GM19324 (cell line): Measurements from ENCODE around the gene AGPAT3.

Experiments
- ATAC-seq: cut with Tn5 transposase; IDR thresholded peaks from one replicate; pipeline ENCODE4 v1.9.1; 2021; ENCODE audit warnings: mild to moderate bottlenecking, moderate library complexity; ENCODE audit not compliant: unreplicated experiment, low FRiP score

The AGPAT3 gene

DNA sequence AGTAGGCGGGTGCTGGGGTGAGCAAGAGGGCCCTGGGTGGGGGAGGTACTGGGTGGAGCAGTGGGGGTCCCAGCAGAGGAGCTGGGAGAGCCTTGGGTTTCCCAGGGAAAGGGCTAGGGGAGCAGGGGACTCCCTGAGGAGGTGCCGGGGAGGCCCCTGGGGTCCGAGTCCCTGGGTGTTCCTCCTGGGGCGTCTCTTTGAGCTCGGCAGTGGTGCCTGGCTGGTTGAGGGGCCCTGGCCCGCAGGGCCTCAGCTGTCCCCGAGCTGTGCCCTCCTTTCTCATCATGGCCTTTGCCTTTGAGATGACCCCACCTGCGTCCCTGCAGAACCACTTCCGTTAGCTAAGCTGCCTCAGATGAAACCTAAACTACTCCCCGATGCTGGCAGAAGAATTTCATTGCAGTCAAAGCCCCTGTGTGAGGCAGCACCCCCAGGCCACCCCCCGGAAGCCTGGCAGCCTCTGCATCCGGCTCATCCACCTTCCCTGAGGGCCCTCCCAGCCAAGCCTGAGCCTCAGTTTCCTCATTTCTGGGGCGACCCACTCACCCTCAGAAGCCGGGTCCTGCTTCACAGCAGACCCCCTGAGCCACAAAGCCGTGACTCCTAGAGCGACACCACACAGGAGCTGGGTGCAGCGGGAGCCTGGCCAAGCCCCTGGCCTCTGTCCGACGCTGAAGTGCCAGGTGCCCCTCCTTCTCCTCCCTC, 103.5 kb downstream of the AGPAT3 start:
- no peak for ATAC-seq

DNA sequence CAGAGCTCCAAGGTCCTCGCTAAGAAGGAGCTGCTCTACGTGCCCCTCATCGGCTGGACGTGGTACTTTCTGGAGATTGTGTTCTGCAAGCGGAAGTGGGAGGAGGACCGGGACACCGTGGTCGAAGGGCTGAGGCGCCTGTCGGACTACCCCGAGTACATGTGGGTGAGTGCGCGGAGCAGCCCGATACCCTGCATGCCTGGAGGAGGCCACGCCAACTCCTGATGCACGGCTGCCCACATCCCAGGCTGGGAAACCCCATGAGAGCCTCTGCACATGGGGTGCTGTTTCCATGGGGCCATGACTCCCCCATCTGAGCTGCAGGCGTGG, 104.1 kb downstream of the AGPAT3 start:
- ATAC-seq = no peak

GRCh38 chr21:43970551-43970950, 105.5 kb downstream of the AGPAT3 start:
- no peak for ATAC-seq

GRCh38 chr21:43971201-43971991, 106.4 kb downstream of the AGPAT3 start:
- no peak for ATAC-seq

GRCh38 chr21:43971992-43972255, 106.9 kb downstream of the AGPAT3 start:
- no peak for ATAC-seq

- no peak for ATAC-seq
These were observed 108.0 kb downstream of the AGPAT3 start for GRCh38 chr21:43972850-43973633.

DNA sequence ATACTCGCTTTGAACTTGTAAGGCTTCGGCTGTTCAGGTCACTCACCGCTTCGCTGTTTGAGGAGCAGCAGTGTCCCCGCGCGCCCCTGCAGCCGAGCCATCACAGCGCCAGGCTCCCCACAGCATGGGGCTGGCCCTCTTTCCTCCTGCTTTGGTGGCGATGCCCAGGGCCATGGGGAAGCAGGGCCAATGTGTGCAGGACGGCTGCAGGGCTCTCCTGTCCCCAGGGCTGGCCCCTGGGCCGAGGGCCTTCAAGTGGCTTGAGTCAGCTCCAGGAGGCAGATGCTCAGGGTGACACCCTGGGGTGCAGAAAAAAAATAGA, 108.6 kb downstream of the AGPAT3 start:
- ATAC-seq = no peak

- no peak for ATAC-seq
These were observed 109.9 kb downstream of the AGPAT3 start for GRCh38 chr21:43974791-43975468.

DNA sequence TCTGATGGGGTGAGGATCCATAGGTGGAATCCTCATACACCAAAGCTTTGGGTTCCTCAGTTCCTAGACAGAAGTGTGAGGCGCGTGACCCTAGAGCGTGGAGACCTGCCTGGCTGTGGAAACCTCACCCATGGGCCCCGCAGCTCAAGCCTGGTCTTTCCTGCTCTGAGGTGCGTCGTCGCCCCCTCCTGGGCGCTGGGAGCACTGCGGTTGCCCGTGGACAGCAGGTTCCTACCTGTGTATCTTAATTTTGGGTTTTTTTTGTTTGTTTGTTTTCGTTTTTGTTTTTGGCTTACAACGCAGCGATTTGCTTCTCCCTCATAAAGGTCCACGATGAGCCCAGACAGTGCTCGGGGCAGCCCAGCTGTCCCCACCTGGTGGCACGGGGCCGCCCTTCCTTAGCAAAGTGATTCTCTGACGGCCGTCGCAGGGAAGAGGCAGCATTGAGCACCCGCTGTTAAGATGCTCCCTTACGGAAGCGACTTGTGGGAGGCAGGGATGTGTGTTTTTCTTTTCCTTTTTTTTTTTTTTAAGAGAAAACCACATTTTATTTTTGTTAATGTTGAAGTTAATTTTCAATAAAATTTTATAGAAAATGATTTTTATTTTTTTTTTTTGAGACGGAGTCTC, 110.6 kb downstream of the AGPAT3 start:
- ATAC-seq = no peak

DNA sequence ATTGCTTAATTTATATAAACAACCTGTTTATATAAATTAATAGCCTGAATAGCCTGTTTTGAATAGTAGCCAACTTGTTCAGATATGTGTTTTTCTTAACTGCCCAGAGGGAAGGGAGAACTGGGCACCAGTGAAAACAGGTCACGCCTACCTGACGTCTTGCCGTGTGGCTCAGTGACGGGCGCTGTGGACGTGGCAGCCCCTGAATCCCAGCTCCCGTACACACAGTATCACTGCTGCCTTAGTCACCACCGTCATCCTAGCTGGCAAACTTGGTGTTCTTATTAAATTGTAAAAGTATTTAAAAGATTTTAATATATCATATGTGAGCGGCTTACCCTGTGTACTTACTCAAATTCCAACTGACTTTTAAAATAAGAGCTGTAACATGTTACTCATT, 111.6 kb downstream of the AGPAT3 start:
- no peak for ATAC-seq

DNA sequence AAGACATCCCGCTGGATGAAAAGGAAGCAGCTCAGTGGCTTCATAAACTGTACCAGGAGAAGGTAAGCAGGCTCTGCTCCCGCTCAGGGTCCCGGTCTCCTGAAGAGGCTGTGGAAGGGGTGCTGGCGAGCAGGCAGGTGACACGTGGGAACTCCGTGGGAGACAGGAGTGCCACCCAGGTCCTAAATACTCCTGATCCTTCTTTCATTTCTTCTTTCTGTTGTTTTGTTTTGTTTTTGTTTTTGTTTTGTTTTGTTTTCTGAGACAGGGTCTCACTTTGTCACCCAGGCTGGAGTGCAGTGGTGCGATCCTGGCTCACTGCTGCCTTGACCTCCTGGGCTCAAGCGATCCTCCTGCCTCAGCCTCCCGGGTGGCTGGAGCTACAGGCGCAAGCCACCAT, 113.0 kb downstream of the AGPAT3 start:
- ATAC-seq = no peak

DNA sequence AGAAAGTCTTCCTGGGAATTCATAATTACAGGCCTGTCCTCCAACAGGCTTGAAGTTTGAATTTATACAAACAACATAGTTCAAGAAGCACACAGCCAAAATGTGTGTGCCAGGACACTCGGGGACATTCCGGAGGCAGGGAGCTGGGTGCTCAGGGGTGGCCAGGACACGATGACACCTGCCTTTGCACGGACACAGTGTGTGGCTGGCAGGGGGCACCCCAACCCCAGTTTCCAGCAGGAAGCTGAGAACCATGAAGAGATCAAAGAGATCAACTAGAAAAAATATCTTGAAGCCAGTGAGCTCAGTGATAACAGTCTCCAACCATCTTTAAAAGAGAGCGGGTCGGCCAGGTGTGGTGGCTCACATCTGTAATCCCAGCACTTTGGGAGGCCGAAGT, 114.6 kb downstream of the AGPAT3 start:
- no peak for ATAC-seq

DNA sequence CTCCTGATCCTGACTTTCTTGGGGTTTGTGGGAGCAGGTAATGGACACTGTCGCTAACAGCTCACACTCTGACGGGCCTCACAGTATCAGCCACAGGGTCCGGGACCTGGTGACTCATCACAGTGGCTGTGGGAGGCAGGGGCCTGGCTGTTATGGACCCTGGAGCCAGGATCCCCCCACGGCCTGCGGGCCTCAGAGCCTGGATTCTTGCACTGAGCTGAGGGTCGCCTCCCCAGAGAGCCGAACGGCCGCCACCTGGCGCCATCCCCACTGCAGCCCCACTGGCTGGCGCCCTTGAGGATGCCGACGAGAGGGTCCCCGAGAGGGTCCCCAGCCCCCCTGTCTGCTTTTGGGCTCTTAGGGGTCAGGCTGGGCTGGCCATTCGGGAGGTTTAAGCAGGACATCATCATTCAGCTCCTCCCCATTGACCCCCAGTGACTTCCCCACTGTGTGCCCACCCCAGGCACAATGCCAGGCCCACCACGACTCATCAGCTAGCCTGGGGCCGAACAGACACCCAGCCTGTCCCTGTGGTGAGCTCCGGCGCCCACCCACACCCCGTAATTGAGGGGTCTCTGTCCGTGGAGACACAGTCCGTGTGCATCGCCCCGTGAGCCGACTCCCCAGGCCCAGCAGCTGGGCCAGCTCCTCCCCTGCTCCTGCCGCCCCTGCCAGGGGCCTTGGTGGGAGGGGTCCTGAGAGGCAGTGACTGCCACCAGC, 116.3 kb downstream of the AGPAT3 start:
- ATAC-seq = no peak

DNA sequence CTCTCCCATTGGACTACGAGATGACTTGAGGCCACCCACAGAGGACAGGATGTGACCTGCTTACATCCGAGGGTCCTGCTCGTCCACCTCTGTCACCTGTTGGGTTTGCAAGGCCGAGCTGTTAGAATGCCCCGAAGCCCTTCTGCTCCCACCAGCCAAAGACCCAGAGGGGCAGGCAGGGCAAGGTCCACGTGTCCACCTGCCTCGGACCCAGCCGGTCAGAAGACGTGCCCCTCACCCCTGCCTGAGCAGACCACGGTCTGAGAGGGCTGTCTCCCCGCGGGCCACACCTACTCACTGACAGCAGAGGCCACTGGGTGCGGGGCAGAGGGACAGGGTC, 116.8 kb downstream of the AGPAT3 start:
- no peak for ATAC-seq

DNA sequence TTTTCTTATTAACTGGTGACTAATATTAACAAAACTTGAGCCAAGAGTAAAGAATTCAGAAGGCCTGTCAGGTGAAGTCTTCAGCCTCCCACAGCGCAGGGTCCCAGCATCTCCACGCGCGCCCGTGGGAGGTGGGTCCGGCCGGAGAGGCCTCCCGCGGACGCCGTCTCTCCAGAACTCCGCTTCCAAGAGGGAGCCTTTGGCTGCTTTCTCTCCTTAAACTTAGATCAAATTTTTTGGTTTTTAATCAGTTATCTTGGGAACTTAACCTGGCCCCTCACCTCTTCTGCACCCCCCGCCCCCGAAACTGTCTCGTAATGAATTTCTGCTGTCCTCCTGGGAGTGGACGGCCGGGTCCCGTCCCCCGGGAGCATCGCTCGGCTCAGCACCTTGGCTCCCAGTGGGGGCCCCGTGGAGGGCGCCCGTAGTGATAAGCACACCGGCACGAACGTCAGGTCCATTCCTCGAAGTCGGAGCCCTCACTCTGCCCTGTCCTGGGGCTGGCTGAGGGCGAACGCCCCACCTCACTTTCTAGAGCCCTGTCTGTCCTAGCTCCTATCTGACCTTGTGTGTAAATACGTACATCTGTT, 117.6 kb downstream of the AGPAT3 start:
- ATAC-seq = no peak

- ATAC-seq = no peak
These were observed 118.4 kb downstream of the AGPAT3 start for GRCh38 chr21:43983390-43983789.

DNA sequence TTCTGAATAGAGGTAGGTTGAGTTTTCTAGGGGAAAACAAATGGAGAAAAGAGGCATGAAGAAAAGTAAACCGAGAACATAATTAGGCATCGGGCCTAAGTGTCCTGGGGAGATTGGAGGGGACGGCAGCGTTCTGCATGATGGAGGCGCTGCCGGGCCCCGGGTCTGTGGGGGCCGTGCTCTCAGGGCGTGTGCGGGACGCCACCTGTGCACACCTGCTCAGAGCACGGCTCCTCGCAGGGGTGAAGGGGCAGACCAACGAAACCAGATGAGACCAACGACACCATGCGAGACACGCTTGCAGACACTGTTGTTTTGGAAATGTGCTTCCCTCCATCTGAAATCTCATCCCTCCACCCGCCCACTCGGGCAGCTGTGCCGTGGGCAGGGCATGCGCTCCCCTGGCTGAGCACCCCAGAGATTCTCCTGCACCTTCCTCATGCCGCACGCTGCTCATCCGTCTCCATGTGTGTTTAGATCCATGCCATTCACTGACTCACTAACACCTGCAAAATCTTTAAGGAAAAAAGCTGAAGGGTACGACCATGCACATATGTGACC, 118.9 kb downstream of the AGPAT3 start:
- ATAC-seq = no peak

DNA sequence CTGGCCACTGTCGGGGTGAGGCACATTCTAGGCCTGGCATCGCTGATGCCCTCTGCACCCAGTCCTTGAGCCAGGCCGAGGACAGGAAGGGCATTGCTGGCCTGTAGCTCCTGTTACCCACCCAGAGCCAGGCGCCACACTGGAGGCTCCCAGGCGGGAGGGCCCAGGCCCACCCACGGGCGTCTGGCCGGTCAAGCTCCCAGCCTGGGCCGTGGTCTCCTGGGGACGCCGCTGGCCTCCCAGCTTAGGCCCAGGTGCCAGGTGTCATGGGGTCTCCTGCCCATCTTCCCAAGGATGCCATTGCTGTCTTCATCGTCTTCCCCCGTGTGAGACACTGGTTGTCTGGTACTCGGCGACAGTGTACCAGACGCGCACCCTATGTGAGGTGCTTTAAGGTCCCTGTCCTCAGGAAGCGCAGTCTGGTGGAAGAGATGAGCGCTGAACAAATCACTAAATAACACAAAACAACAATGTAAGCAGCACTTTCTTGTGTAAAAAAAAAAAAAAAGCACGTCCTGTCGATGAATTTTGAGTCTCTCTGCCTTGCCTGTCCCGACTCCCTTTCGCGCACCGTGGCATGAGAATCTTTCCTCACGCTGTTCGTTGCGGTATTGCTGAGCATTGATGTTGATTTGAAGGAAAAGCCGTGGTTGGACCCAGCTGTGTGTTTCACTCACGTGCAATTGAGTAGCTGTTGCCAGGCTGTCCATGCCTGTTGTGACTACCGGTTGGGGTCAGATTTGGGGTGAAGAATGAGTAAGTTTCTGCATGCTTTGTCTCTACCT, 120.1 kb downstream of the AGPAT3 start:
- no peak for ATAC-seq

DNA sequence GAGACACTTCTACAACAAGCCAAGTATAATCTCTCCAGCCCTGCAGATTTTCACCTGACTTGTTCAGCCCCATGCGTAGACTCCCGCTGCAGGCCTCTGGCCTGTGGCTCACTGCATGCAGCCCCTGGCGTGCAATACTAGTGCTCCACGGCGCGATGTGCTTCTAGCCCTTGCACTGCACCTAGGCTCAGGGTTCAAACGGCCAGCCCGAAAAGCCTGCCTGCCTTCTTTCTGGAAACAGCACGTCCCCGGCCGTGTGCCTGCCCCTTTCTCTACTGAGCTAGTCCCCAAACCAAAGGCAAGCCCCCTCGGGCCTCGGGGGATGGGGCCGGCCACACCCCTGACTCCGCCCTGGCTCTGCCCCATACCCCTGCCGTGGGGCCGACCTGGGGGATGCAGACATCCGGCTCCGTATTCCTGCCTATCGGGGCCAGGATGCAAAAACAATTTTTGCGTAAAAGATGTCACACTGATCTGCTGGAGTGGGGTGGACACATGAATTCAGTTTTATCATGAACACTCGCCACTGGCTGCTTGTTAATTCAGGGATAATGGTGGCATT, 120.7 kb downstream of the AGPAT3 start:
- no peak for ATAC-seq
